DOHH2 (cell line): ENCODE data around the gene PPP2R3A.

Experiments
- CTCF ChIP-seq: fragments of 200-600 bp; sonication (generic); IDR thresholded peaks from one replicate; pipeline ENCODE4 v1.5.1; 2014; ENCODE audit warnings: antibody characterized with exemption, mild to moderate bottlenecking, low read depth, low read length; ENCODE audit not compliant: poor library complexity, severe bottlenecking
- EZH2phosphoT487 ChIP-seq: fragments of 200-600 bp; sonication (generic); IDR thresholded peaks from 2 replicates; pipeline ENCODE4 v1.6.1; 2017; ENCODE audit warnings: borderline replicate concordance, mild to moderate bottlenecking, antibody characterized with exemption, low read length, moderate library complexity, mixed read lengths

GRCh38 chr3:135970506-135971116 lies 5.1 kb downstream of the PPP2R3A start:
- TF ChIP-seq CTCF (no peak), EZH2phosphoT487 (no peak)
